Skeletal muscle cell (primary cell): ENCODE measurements around the gene ARIH1.
"Not testable (repeated sequence)": the region's sequence is repeated elsewhere in the genome, so short reads cannot be mapped to it uniquely, and the experiment has no call there.

Source experiments
- DNase-seq: peaks from one replicate; pipeline ENCODE4 v3.0.0-alpha.2; 2010; ENCODE audit warnings: low read depth
- H3K4me3 ChIP-seq: 2 replicates; pipeline ENCODE4 v1.5.1; 2011; ENCODE audit warnings: low read depth, mild to moderate bottlenecking, control low read depth, low read length, moderate library complexity

The ARIH1 gene

DNA sequence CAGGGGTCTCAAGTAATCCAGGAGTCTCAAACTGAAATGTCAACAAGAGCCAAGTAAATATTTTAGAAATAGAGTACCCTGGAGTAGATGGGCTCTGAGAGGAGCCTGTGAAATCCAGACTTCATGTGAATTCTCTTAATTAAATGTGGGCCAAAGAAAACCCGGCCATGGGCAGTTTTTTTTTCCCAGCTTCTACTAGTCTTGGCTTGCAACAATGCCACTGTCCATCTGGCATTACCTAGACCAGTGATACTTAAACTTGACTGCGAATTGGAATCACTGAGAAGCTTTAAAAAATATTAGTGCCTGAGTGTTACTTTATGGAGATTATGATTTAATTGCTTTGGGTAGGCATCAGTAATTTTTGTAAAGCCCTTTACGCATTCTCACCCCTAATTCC lies 114.0 kb downstream of the ARIH1 start:
- no peak overlapping the region for H3K4me3 ChIP-seq
- no peak for DNase-seq

DNA sequence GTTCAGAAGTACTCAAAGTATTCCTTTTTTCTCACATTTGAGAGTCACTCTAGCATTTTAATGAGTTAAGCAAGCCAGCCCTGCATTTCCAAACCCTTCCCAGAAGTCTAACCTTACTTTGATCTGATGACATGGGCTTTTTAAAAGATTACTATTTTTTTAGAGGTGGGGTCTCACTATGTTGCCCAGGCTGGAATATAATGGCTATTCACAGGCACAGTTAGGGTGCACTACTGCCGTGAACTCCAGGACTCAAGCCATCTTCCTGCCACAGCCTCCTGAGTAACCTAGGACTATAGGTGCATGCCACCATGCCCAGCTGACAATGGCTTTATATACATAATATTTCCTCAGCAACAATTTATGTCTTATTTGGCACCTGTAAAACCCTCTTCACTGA lies 116.3 kb downstream of the ARIH1 start:
- no peak for DNase-seq
- no peak overlapping the region for H3K4me3 ChIP-seq

DNA sequence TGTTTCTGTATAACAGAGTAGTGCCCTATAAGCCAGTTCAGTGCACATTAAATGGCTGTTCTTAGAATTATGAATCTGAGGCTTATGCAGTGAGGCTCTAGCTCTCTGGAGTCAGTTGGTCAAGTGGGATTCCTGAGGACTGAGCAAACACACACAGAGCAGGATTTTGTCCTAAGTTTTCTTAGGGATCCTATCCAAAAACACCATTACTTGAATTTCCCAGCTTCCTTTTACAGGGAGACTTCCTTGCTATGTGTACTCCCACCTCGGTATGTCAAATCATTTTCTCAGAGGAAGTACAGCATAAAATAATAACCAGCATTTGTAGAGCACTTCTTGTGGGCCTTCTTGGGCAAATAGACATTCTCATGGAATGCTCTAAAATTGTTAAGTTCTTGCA lies 117.2 kb downstream of the ARIH1 start:
- no peak overlapping the region for H3K4me3 ChIP-seq

DNA sequence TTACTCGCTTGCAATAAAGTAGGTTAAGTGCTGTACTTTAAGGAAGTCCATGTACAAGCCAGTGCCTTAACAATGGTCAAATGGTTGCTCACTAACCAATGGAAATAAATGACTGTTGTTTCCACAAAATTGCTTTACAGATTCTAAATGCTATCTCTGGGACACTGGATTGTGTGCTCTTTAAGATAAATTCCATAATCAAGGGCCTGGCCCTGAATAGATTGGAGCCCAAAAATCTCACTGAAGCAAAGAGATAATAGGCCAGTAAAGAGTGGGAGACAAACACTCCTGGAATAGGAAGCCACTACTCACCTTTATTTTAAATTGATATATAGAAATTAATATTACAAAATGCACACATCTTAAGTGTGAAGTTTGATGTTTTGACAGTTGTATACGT lies 118.0 kb downstream of the ARIH1 start:
- no peak overlapping the region for H3K4me3 ChIP-seq
- DNase-seq, result no peak

More for the DNA sequence above, 117.2 kb downstream of the ARIH1 start:
- peak; percentile 3 for DNase-seq

DNA sequence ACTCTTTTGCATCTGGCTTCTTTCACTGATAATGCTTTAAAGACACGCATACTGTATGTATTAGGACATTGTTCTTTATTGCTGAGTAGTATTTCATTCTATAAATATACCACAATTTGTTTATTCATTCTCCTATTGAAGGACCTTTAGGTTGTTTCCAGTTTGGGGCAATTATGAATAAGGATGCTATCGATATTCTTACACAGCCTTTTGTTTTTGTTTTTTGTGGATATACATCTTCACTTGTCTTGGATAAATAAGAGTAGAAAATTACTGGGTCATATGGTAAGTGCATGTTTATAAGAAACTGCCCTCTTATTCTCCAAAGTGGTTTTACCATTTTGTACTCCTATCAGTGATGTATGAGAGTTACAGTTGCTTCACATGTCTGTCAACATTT lies 118.5 kb downstream of the ARIH1 start:
- DNase-seq, result no peak
- no peak overlapping the region for H3K4me3 ChIP-seq

DNA sequence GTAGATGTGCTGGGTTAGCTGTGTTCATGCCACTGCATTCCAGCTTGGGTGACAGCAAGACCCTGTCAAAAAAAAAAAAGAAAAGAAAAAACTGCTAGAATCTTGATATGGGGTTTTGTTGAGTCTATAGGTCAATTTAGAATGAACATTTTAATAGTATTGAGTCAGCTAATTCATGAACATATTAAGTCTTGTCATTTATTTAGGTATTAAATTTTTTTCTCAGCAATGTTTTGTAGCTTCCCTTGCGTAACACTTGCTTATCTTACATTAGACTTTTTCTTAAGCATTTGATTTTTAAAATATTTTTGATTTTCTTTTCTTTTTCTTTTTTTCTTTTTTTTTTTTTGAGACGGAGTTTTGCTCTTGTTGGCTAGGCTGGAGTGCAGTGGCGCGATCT lies 119.7 kb downstream of the ARIH1 start:
- DNase-seq, result no peak
- no peak overlapping the region for H3K4me3 ChIP-seq

DNA sequence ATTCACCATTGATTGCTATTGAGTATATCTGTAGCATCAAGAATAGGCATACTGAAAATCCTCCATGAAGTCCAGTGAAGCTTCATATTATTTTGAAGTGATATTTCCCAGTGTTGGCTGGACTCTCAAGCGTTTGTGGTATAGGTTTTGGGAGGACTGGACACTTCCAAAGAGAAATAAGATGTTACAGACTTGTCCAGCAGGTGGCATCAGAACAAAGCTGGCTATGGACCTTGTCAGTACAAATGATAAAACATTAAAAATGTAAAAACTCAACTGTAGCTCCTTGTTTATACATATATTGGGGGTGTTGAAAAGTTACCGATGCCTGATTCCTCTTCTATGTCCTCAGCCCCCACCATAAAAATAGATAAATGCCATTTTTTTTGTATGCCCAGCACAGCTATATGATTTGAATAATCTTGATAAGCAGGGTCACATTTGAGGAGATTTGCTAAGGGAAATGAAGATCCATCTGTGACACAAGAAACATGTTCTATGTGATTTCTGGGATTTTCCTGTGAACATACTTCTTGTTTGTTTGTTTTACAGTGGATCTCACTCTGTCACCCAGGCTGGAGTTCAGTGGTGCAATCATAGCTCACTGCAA lies 125.8 kb downstream of the ARIH1 start:
- H3K4me3 ChIP-seq, result no peak overlapping the region
- peak; percentile 24 for DNase-seq

DNA sequence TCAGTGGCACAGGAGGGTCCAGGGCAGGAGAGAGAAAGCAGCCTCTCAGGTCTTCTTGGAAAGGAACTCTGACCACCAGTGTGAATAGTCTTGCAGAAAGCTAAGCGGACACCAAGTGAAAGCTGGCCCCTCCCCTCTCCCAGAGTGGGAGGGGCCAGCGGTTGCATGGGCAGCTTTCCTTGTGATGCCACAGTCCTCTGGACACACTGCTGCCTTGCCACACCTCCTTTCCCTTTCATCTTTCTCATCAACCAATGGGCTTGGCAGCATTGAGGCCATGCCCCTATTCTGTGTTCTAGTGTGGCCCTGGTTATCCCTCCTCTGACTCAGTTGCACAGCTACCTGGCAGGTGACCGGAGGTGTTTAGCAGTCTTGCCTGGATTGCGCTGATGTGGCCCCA lies 130.7 kb downstream of the ARIH1 start:
- no peak for DNase-seq
- H3K4me3 ChIP-seq, result no peak overlapping the region

DNA sequence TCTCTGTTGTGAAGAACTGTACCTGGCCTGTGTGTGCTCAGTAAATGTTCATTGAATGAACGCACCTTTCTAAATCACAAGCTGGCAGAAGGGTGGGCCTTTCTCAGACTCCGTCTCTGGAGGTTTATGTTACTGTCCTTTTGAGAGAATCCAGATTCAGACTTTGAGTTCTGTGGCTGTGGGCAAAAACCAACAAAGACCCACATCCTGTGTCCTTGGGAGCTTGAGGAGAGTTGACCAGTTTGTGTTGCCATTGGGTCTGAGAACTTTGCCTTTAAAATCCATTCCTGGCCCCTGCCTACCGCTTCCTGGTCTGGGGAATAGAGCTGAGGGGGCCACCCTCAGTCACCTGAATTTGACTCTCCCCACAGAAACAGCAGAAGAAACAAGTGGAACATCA lies 134.0 kb downstream of the ARIH1 start:
- DNase-seq, H3K4me3 ChIP-seq: not testable (repeated sequence)

DNA sequence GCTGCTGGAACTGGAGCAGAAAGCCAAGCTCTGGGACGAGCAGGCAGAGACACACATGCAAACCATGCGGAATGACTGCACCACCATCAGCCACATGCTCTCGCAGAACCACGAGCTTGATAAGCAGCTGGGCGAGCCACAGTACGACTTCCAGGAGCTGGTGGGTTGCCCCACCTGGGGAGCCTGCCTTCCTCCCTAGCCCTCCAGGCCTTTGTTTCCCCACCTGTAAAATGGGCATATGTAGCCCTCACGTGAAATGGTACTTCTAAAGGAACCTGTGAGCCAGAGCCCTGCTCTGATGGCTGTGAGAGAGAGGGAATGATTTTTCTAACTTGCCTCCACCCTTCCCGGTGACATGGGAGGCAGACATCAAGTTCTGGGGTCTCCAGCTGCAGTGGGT lies 135.7 kb downstream of the ARIH1 start:
- no peak overlapping the region for H3K4me3 ChIP-seq
- no peak for DNase-seq

DNA sequence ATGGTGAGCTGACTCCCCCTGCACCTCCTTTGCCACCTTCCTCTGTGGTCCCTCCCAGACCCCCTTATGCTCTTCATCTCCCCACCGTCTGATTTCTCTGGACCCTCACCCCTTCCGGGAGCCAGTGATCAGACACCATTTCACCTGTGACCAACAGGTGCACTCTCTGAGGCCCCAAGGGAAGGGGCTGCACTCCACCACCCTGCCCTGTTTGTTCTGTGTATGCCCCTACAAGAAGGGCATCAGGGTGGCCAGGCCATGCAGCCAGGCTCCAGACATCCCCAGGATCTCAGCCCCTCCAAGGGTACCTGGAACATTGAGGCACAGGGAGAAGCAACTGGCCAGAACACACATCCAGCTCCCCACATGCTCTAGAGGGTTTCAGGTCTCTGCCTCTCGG lies 138.2 kb downstream of the ARIH1 start:
- H3K4me3 ChIP-seq, DNase-seq: not testable (repeated sequence)

DNA sequence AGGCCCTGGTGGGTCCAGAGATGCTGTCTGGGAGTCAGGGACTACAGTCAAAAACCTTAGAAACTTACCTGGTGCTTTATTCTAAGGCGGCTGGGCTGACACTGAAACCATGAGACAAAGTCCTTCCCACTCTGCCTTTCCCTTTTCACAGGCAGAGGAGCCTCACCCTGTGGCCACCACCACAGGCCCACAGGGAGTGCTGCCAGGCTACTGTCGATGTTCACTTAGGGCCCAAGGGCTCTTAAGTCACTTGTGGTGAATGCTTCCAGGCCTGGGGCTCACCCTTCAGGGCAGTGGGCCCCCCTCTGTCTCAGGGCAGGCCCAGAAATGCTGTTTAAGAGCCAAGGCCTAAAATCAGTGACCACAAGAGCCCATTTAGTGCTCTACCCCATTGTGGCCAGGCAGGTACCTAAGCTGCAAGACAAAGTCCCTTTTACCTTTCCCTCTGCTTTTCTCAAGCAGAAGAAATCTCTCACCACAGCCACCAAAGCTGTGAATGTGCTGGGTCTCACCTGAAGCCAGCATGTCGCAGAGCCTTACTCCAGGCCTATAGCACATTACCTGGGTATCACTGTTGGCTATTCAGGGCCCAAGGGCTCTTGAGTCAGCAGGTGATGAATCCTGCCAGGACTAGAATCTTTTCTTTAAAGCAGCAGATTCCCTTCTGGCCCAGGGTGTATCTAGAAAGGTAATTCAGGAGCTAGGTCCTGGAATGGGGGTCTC lies 140.8 kb downstream of the ARIH1 start:
- DNase-seq, result no peak
- H3K4me3 ChIP-seq, result no peak overlapping the region

DNA sequence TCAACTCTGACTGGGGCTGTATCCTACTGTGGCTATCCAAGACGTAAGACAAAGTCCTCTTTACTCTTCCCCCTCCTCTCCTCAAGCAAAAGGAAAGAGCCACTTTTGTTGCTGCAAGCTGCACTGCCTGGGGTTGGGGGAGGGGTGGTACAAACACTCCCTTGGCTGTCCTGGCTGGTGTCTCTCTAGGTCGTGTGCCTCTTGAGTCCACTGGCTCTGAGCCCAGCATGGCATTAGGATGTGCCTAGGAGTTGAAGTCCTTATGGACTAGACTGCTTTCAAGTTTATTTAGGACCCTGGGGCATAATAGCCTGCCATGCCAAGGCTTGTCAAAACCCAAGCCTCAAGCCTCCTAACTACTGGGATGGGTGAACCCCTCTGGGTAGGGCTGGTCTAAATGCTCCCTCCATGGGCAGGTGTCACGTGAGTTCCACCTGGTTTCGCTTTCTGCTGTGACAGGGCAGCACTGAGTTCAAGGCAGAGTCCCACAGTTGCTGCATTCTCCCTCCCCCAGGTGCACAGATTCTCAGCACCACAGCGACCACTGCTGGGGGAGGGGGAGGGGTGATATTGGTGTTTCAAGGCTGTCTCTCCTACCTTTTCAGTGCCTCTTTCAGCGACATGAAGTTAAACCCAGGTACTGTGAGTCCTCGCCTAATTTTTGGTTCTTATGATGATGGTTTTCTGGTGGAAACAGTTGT lies 141.6 kb downstream of the ARIH1 start:
- DNase-seq, result not testable (repeated sequence)

DNA sequence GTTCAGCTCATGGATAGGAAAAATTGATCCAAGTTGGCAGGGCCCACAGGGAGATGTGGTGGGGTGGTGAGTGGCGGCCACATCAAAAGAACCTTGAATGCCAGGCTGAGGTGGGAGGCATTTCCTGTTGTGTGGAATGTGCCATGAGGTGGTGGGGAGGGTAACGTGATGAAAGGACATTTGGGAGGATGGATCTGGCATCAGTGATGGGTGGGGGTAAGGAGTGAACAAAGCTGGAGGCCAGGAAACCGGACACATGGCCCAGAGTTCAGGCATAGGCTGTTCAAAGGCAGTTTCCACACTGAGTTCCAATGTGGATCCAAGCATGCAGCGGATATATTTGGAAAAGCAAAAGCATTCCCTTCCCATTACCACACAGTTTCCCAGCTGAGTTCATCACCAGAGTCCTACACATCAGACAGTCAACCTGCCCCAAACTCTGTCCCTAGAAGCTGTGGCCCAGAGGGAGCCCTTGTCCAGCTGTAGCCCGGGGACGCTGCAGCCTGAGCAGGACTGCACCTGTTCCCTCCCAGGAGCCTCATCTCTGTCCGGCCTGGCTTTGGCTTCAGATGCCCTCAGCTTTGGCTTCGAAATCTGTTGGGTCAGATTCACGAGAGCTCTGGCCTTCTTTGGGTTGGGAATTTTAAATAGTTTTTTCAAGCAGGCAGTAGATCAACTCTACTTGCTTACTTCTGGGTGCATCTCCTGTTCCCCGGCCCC lies 142.5 kb downstream of the ARIH1 start:
- DNase-seq, result no peak

More for the DNA sequence above, 141.6 kb downstream of the ARIH1 start:
- not testable (repeated sequence) for H3K4me3 ChIP-seq

DNA sequence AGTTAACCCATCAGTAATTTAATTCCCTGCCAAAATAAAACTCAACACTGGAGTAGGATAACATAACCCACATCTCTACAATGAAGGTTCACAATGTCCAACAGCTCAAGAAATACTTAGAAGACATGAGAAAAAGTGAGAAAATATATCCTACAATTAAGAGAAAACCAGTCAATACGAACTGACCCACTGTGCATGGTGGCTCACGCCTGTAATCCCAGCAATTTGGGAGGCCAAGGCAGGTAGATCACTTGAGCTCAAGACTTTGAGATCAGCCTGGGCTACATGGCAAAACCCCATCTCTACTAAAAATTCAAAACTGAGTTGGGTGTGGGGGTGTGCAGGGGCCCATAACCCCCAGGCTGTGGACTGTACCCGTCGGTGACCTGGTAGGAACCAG lies 149.7 kb downstream of the ARIH1 start:
- DNase-seq, H3K4me3 ChIP-seq: not testable (repeated sequence)

More for the DNA sequence above, 142.5 kb downstream of the ARIH1 start:
- no peak overlapping the region for H3K4me3 ChIP-seq

DNA sequence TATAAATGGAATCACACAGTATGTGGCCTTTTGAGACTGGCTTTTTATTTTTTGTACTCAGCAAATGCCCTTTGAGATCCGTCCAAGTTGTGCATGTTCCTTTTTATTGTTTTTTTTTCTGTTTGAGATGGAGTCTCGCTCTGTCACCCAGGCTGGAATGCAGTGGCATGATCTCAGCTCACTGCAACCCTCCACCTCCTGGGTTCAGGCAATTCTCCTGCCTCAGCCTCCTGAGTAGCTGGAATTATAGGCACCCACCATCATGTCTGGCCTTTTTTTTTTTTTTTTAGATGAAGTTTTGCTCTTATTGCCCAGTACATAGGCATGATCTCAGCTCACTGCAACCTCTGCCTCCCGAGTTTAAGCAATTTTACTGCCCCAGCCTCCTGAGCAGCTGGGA lies 152.0 kb downstream of the ARIH1 start:
- H3K4me3 ChIP-seq, DNase-seq: not testable (repeated sequence)

DNA sequence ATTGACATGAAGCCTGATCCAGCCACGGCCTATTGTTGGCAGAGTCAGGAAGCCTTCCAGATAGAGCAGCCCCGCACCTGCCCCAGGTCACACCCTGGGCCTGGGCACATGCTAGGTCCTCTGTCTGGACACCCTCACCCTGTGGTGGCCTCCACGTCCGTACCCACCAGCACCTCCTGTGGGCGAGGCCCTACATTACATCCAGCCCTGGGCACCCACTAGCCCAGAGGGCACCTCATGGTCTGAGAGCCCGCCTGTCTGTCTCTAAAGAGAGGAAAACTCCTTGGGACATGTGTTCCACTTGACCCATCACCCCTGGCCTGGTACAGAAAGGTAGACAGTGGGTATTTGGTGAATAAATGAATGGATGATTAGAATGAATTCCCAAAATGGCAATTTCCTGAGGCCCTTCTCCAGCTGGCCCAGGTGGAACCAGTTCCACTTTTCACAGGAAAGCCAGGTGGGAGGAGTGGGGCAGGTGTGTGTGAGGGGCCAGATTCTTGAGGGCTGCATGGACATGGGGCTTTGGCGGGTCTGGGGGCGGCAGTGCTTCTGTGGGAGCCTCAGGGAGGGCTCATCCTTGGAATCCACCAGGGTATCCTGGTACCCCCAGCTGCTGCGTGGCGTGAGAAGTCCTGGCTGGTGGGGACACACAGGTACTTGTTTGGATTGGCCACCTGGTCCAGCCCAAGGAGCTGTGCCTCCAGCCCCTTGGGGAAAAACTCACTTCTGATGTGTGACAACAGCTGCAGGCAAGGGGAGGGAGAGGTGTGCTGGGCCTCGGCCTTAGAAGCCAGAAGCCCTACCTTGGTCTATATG lies 154.3 kb downstream of the ARIH1 start:
- not testable (repeated sequence) for DNase-seq, H3K4me3 ChIP-seq

DNA sequence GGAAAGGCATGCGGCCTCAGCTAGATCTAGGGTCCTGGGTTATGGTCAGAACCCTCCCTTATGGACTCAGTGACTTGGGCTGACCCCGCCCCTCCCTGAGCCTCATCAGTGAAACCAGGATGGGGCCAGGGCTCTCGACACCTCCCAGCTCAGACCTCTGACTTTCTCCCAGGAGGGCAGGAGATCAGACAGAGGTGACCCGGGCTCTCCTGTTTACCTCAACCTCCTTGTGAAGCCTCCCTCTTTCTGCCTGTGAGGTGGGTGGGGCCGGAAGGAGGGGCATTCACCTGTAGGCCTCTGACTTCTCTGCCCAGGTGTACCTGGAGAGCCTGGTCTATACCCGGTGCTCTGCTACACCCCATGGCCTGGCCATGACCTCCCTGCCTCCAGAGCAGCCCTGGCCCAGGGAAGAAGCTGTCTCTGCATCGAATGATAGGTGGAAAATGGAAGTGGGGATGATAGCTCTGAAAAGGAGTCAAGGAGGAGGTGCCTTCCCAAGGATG lies 155.0 kb downstream of the ARIH1 start:
- not testable (repeated sequence) for H3K4me3 ChIP-seq, DNase-seq
